GM19395 (cell line): Measurements from ENCODE around the gene RAB11FIP2.

Experiments used
- ATAC-seq: cut with Tn5 transposase; IDR thresholded peaks from one replicate; pipeline ENCODE4 v1.9.1; 2021; ENCODE audit warnings: mild to moderate bottlenecking, moderate library complexity; ENCODE audit not compliant: unreplicated experiment

The RAB11FIP2 gene

GRCh38 chr10:117988814-117989213 is 57.9 kb downstream of the RAB11FIP2 start:
- ATAC-seq: no peak

- no peak for ATAC-seq
These were observed 59.4 kb downstream of the RAB11FIP2 start for GRCh38 chr10:117987244-117987909.

GRCh38 chr10:117983961-117984360 is 62.8 kb downstream of the RAB11FIP2 start:
- ATAC-seq: no peak

GRCh38 chr10:117980755-117981702 is 65.7 kb downstream of the RAB11FIP2 start:
- no peak for ATAC-seq

- ATAC-seq: no peak
These were observed 66.5 kb downstream of the RAB11FIP2 start for GRCh38 chr10:117980216-117980615.

- ATAC-seq: no peak
These were observed 74.4 kb downstream of the RAB11FIP2 start for GRCh38 chr10:117972168-117972837.

GRCh38 chr10:117970962-117971361 is 75.8 kb downstream of the RAB11FIP2 start:
- no peak for ATAC-seq

- no peak for ATAC-seq
These were observed 77.1 kb downstream of the RAB11FIP2 start for GRCh38 chr10:117969592-117969991.

GRCh38 chr10:117968354-117969182 is 78.2 kb downstream of the RAB11FIP2 start:
- no peak for ATAC-seq

- ATAC-seq: no peak
These were observed 79.5 kb downstream of the RAB11FIP2 start for GRCh38 chr10:117967149-117967650.

GRCh38 chr10:117965984-117966383 is 80.8 kb downstream of the RAB11FIP2 start:
- no peak for ATAC-seq

- ATAC-seq: no peak
These were observed 82.2 kb downstream of the RAB11FIP2 start for GRCh38 chr10:117964536-117964935.

GRCh38 chr10:117960345-117960935 is 86.3 kb downstream of the RAB11FIP2 start:
- ATAC-seq: no peak

GRCh38 chr10:117956972-117957371 is 89.8 kb downstream of the RAB11FIP2 start:
- no peak for ATAC-seq

GRCh38 chr10:117955176-117955575 is 91.6 kb downstream of the RAB11FIP2 start:
- no peak for ATAC-seq
